GM12878 (cell line): ENCODE results near the gene CRY1. TPM values are rescaled to one million over a fixed set of nuclear protein-coding genes. Genes with fewer than 3 reads are reported as not detected.

ENCODE experiments used
- ATAC-seq: fragments of 200-7000 bp; cut with Tn5 transposase; 3 replicates; pipeline ENCODE4 v1.9.1; 2020; ENCODE audit warnings: mild to moderate bottlenecking, moderate library complexity
- BruUV-seq: library from RNA; stranded (reverse); fragments of 400-500 nt; replicated peaks from 2 replicates; lab custom pipeline; 2021; lab: Mats Ljungman, UMichigan
- CTCF ChIA-PET: fragments of 300-600 bp; sonication (Branson Sonifier 250); formaldehyde crosslinking; extraction: SDS; loops from one replicate; lab custom pipeline; 2021; ENCODE audit warnings: inconsistent platforms; lab: Yijun Ruan, JAX
- POLR2A ChIA-PET: fragments of 350-600 bp; formaldehyde crosslinking; extraction: SDS; loops from one replicate; lab custom pipeline; 2021; ENCODE audit warnings: inconsistent platforms; lab: Charles Lee
- RAD21 ChIA-PET: fragments of 300-600 bp; sonication (Branson Sonifier 250); formaldehyde crosslinking; loops from one replicate; lab custom pipeline; 2023; ENCODE audit warnings: antibody characterized with exemption; ENCODE audit not compliant: unreplicated experiment; lab: Charles Lee
- SMC1A ChIA-PET: fragments of 300-600 bp; sonication (Branson Sonifier 250); formaldehyde crosslinking; loops from one replicate; lab custom pipeline; 2023; ENCODE audit not compliant: unreplicated experiment, uncharacterized antibody; lab: Charles Lee
- DNase-seq: peaks from one replicate; pipeline ENCODE4 v3.0.0-alpha.2; 2011; ENCODE audit warnings: low read depth, low spot score
- FAIRE-seq: peaks from 3 replicates; lab custom pipeline; 2011; peaks lifted over from hg19 to GRCh38; lab: Jason Lieb, UNC
- H2AFZ ChIP-seq: 2 replicates; pipeline ENCODE4 v1.6.0; 2011; ENCODE audit warnings: low read depth, low read length, control low read depth; ENCODE audit not compliant: control insufficient read depth
- H3K27ac ChIP-seq: 2 replicates; pipeline ENCODE4 v1.5.1; 2011; ENCODE audit warnings: control low read depth; ENCODE audit not compliant: control insufficient read depth, insufficient read depth
- H3K27me3 ChIP-seq, 2 experiments: replicated peaks in 1 of 2; 2 replicates each; pipeline versions ENCODE4 v1.6.0 to v1.6.1; 2011; ENCODE audit warnings: low read length in 1 of 2; ENCODE audit not compliant: control insufficient read depth in 2 of 2, insufficient read depth in 2 of 2
- H3K36me3 ChIP-seq, 2 experiments: 2 replicates each; pipeline ENCODE4 v1.5.1; 2011; ENCODE audit warnings: low read length in 1 of 2; ENCODE audit not compliant: control insufficient read depth in 2 of 2, insufficient read depth in 2 of 2
- H3K4me1 ChIP-seq: 2 replicates; pipeline ENCODE4 v1.6.1; 2011; ENCODE audit warnings: mild to moderate bottlenecking, low read length, moderate library complexity, mixed read lengths; ENCODE audit not compliant: control insufficient read depth, insufficient read depth
- H3K4me2 ChIP-seq: 2 replicates; pipeline ENCODE4 v1.6.0; 2011; ENCODE audit warnings: control low read depth; ENCODE audit not compliant: control insufficient read depth, insufficient read depth
- H3K4me3 ChIP-seq: fragments of 200-600 bp; sonication (generic); 2 replicates; pipeline ENCODE4 v1.5.1; 2016
- H3K79me2 ChIP-seq: 2 replicates; pipeline ENCODE4 v1.6.0; 2011; ENCODE audit warnings: low read length; ENCODE audit not compliant: control insufficient read depth, insufficient read depth
- H3K9ac ChIP-seq: 2 replicates; pipeline ENCODE4 v1.8.0; 2011; ENCODE audit warnings: low read length, control low read depth, mixed read lengths; ENCODE audit not compliant: control insufficient read depth, insufficient read depth
- H3K9me3 ChIP-seq: replicated peaks from 3 replicates; pipeline ENCODE4 v1.5.1; 2011; ENCODE audit warnings: mild to moderate bottlenecking, low read length; ENCODE audit not compliant: control insufficient read depth, insufficient read depth
- H4K20me1 ChIP-seq: 2 replicates; pipeline ENCODE4 v1.6.0; 2011; ENCODE audit not compliant: control insufficient read depth, insufficient read depth
- BACH1 ChIP-seq: fragments of 450-650 bp; IDR thresholded peaks from 2 replicates; pipeline ENCODE4 v1.6.1; 2017; ENCODE audit warnings: mild to moderate bottlenecking, borderline replicate concordance
- BHLHE40 ChIP-seq, 2 experiments: fragments of 450-650 bp in 1 of 2; IDR thresholded peaks; 2 replicates each; pipeline ENCODE4 v1.6.1; 2011 to 2017; ENCODE audit warnings: low read depth in 2 of 2, borderline replicate concordance in 1 of 2, improper control_type of control experiment in 1 of 2, low read length in 1 of 2, mild to moderate bottlenecking in 1 of 2
- CEBPB ChIP-seq, 2 experiments: fragments of 150-350 bp in 1 of 2; IDR thresholded peaks; 2 replicates each; pipeline ENCODE4 v1.6.1; 2012 to 2014; ENCODE audit warnings: low read depth in 2 of 2, low read length in 2 of 2, borderline replicate concordance in 1 of 2, inconsistent platforms in 1 of 2
- HCFC1 ChIP-seq: fragments of 150-350 bp; IDR thresholded peaks from 2 replicates; pipeline ENCODE4 v1.6.1; 2014; ENCODE audit warnings: low read length
- HDAC6 ChIP-seq: fragments of 200-600 bp; sonication (generic); IDR thresholded peaks from one replicate; pipeline ENCODE4 v1.8.0; 2017; ENCODE audit warnings: antibody characterized with exemption; ENCODE audit not compliant: unreplicated experiment
- LARP7 ChIP-seq: fragments of 450-650 bp; IDR thresholded peaks from 2 replicates; pipeline ENCODE4 v1.6.1; 2017; ENCODE audit warnings: mild to moderate bottlenecking
- MYC ChIP-seq: IDR thresholded peaks from 2 replicates; pipeline ENCODE4 v1.6.1; 2011; ENCODE audit warnings: mild to moderate bottlenecking, low read length, moderate library complexity, inconsistent platforms; ENCODE audit not compliant: insufficient read depth, insufficient replicate concordance, insufficient read length, severe bottlenecking
- NFYB ChIP-seq: IDR thresholded peaks from 2 replicates; pipeline ENCODE4 v1.6.1; 2011; ENCODE audit warnings: low read depth, mild to moderate bottlenecking, low read length, improper control_type of control experiment, moderate library complexity; ENCODE audit not compliant: insufficient read depth
- NR2C1 ChIP-seq: fragments of 450-650 bp; IDR thresholded peaks from 2 replicates; pipeline ENCODE4 v1.6.1; 2017; ENCODE audit warnings: antibody characterized with exemption, mild to moderate bottlenecking, moderate library complexity
- NR2F1 ChIP-seq: fragments of 450-650 bp; conservative IDR thresholded peaks from 2 replicates; pipeline ENCODE4 v1.6.1; 2017; ENCODE audit warnings: mild to moderate bottlenecking
- PAX5 ChIP-seq: IDR thresholded peaks from 2 replicates; pipeline ENCODE4 v1.6.1; 2011; ENCODE audit warnings: low read depth, low read length, borderline replicate concordance
- ZZZ3 ChIP-seq: IDR thresholded peaks from 2 replicates; pipeline ENCODE4 v1.6.1; 2011; ENCODE audit warnings: low read depth; ENCODE audit not compliant: control insufficient read depth, insufficient read length
- WGBS: methylation state at CpG from one replicate; pipeline ENCODE4 v1.1.6; 2016; ENCODE audit warnings: low lambda C conversion rate; ENCODE audit not compliant: insufficient replicate concordance, insufficient coverage; ENCODE audit errors: missing lambda C conversion rate; 5-methylcytosine and 5-hydroxymethylcytosine counted together
- in situ Hi-C: fragments of 300-500 bp; cut with MboI; formaldehyde crosslinking; loops from 9 replicates; pipeline ENCODE4 v1.14.3; 2018; ENCODE audit warnings: mixed read lengths
- intact Hi-C: fragments of 100-400 bp; cut with micrococcal nuclease; formaldehyde crosslinking; loops from one replicate; pipeline ENCODE4 v1.14.2; 2022; ENCODE audit not compliant: unreplicated experiment
- polyA plus RNA-seq, 11 experiments: library from polyadenylated mRNA; depleted of rRNA in 4 of 11; unstranded in 6 of 11; stranded (reverse) in 5 of 11; fragments of >200 nt; fragmentation: Nextera tagmentation in 4 of 11; fragmentation: Illumina TruSeq in 1 of 11; extraction: Ambion mirVana in 4 of 11; extraction: Trizol in 1 of 11; gene quantifications; 1 replicate in 1 of 11; 2 replicates in 10 of 11; pipeline versions ENCODE4 v1.2.1 to v1.2.3, GENCODE V29; 2011 to 2016; ENCODE audit warnings: inconsistent platforms in 2 of 11, missing spikeins in 2 of 11, low read depth in 1 of 11
- total RNA-seq, 4 experiments: library from RNA; depleted of rRNA in 3 of 4; stranded (reverse); fragments of >200 nt in 3 of 4; fragmentation: Illumina TruSeq in 1 of 4; extraction: Trizol in 1 of 4; gene quantifications; 2 replicates each; pipeline versions ENCODE4 v1.2.1 to v1.2.3, GENCODE V29; 2013 to 2021
- TF ChIP-seq, protein P1 (sequence below): IDR thresholded peaks from 2 replicates; pipeline ENCODE4 v1.6.1; 2011; ENCODE audit warnings: borderline replicate concordance, low read depth, mild to moderate bottlenecking, moderate library complexity, mixed read lengths, low read length; ENCODE audit not compliant: insufficient read depth; ENCODE audit errors: extremely low read length

The CRY1 gene
- total and polyA plus RNA-seq, 10 of the 15 experiments (the other 5 are each of a cell fraction or from before 2014, with no cell fraction given): 1.6 to 10.9 (median 5.4) TPM

DNA sequence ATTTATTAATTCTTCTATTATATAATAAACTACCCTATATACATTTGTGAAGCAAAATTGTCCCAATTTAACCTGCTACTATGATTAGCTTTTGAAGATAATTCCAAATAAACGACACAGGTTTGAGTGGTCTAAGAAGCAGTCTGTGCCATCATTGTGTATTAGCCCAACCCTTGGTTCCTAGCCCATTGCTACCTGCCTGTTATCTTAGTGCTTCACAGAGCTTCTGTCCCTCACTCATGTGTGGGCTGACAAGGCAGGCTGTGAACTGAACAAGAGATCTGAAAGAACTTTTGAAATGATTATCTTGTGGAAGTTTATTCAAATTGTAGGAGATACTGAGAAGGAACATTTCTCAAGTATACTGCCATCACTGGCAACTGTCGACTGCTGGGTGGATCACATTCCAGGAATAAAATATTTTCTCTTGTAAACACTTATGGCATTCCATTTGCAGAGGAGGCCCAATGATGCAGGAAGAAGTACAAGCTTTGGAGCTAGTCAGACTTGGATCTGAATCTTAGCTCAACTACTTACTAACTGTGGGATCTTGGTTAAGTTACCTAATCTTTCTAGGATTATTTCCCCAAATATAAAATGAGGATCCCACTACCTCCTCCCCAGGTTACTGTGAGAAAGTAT, 98.6 kb downstream of the CRY1 start:
- SMC1A ChIA-PET: interaction anchor here (0.8 to 1.2 kb wide), 3 partner anchors 10 to 37 kb away, joined by 3 read pairs; no protein-coding TSS in a partner anchor
- no peak for ATAC-seq
- no peak overlapping the region for H3K9ac ChIP-seq
- in situ Hi-C loops (no loop called here), intact Hi-C loops (no loop called here)
- no peak for FAIRE-seq
- no peak overlapping the region for H3K4me3 ChIP-seq
- CTCF ChIA-PET: interaction anchor here (1.0 kb wide), 1 partner anchor 34 kb away, joined by 3 read pairs; no protein-coding TSS in a partner anchor
- H3K79me2 ChIP-seq: no peaks in the 10 kb centered on the region
- RAD21 ChIA-PET: no interaction called here
- no peaks in the 10 kb centered on the region for H3K4me1 ChIP-seq
- POLR2A ChIA-PET: no interaction called here
- no peaks in the 10 kb centered on the region for H3K27me3 ChIP-seq
- no peak for TF ChIP-seq NR2C1
- no peak overlapping the region for H2AFZ ChIP-seq
- H3K9me3 ChIP-seq: no peaks in the 10 kb centered on the region
- H3K27ac ChIP-seq: no peak overlapping the region
- no peaks in the 10 kb centered on the region for H4K20me1 ChIP-seq
- H3K36me3 ChIP-seq: no peaks in the 10 kb centered on the region; a peak in 1 of 4 replicates
- DNase-seq: no peak
- 66% methylated on average over 2 of the region's 2 CpGs for WGBS
- no TSS peak for BruUV-seq
- H3K4me2 ChIP-seq: no peak overlapping the region

DNA sequence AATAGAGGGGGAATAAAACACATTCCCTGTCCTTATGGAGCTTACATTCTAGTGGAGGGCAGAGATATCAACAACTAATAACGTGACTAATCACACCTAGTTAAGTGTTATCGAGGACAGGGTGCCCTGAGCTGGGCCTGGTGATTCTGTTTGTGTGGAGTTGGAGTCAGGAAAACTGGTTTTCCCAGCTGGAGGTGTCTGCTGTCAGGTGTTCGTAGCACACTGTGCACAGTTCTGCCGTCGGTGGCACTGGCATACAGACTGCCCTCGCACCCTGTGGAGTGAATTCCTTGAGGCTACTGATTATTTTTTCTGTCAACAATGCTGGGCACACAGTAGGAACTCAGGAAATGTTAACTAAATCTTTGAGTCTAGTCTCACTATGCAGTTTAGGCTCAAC, 105.5 kb downstream of the CRY1 start:
- Histone ChIP-seq H3K4me1 (0 out of 2 replicates have a peak, but pooled peaks cover 5% of the 10 kb centered on the region), H3K27ac (no peak overlapping the region), H3K9me3 (no peaks in the 10 kb centered on the region), H3K36me3 (no peaks in the 10 kb centered on the region), H4K20me1 (no peaks in the 10 kb centered on the region), H2AFZ (peak overlapping the region; percentile 96), H3K4me2 (no peak overlapping the region), H3K79me2 (peaks cover 4% of the 10 kb centered on the region), H3K4me3 (no peak overlapping the region), H3K9ac (no peak overlapping the region), H3K27me3 (no peaks in the 10 kb centered on the region)
- RAD21 ChIA-PET: no interaction called here
- TF ChIP-seq PAX5: no peak
- TF ChIP-seq MYC: no peak
- TF ChIP-seq ZZZ3: no peak
- TF ChIP-seq HCFC1: no peak
- no peak for TF ChIP-seq HDAC6
- no peak for TF ChIP-seq LARP7
- no peak for TF ChIP-seq CEBPB (IDR thresholded peaks at IDR 0.05; ENCODE audit: borderline replicate concordance in 1 of 2, low read depth in 2 of 2, low read length in 2 of 2)
- no peak for TF ChIP-seq BHLHE40 (IDR thresholded peaks at IDR 0.05; ENCODE audit: borderline replicate concordance in 1 of 2, low read depth in 2 of 2, low read length in 1 of 2)
- no peak for TF ChIP-seq NR2F1
- no peak for TF ChIP-seq BACH1
- TF ChIP-seq, protein P1, sequence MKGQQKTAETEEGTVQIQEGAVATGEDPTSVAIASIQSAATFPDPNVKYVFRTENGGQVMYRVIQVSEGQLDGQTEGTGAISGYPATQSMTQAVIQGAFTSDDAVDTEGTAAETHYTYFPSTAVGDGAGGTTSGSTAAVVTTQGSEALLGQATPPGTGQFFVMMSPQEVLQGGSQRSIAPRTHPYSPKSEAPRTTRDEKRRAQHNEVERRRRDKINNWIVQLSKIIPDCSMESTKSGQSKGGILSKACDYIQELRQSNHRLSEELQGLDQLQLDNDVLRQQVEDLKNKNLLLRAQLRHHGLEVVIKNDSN: no peak
- no peak for TF ChIP-seq NFYB
- CTCF ChIA-PET: interaction anchor here (0.8 kb wide), 1 partner anchor 31 kb away, joined by 3 read pairs; no protein-coding TSS in a partner anchor
- SMC1A ChIA-PET: interaction anchor here (1.2 to 2.6 kb wide), 2 partner anchors 10 to 32 kb away, joined by 8 read pairs; partner anchors contain the start of gene TMEM263
- in situ Hi-C loops: no loop called here
- ATAC-seq: no peak
- POLR2A ChIA-PET: interaction anchor here (1.7 kb wide), 1 partner anchor 32 kb away, joined by 12 read pairs; the partner anchor contains the start of gene TMEM263
- intact Hi-C loops: loop anchor here (2.0 kb wide), 1 partner anchor 77 kb away; no protein-coding TSS in a partner anchor
- 73% methylated on average over 6 of the region's 6 CpGs for WGBS
- no peak for DNase-seq
- no TSS peak for BruUV-seq
- no peak for FAIRE-seq
